Liver (tissue), 3 donors: ENCODE data around the gene SORCS2.

ENCODE experiments used
- ATF3 ChIP-seq: IDR thresholded peaks from 2 replicates; pipeline ENCODE4 v1.6.1; 2016; ENCODE audit warnings: antibody characterized with exemption
- CTCF ChIP-seq: fragments of 150-350 bp; IDR thresholded peaks from 2 replicates; pipeline ENCODE4 v1.5.1; 2017; ENCODE audit warnings: improper control_type of control experiment, low read depth, low read length; ENCODE audit not compliant: missing input control
- EGR1 ChIP-seq, 2 donors: IDR thresholded peaks; 2 replicates each; pipeline ENCODE4 v1.6.1; 2016 to 2018; ENCODE audit warnings: antibody characterized with exemption in 2 of 2, low read depth in 2 of 2
- FOXA1 ChIP-seq: IDR thresholded peaks from 2 replicates; pipeline ENCODE4 v1.6.1; 2016; ENCODE audit warnings: antibody characterized with exemption
- JUND ChIP-seq, 2 donors: IDR thresholded peaks; 2 replicates each; pipeline ENCODE4 v1.6.1; 2016; ENCODE audit warnings: antibody characterized with exemption in 2 of 2
- MAX ChIP-seq: IDR thresholded peaks from 2 replicates; pipeline ENCODE4 v1.6.1; 2016; ENCODE audit warnings: antibody characterized with exemption
- NR2F2 ChIP-seq: IDR thresholded peaks from 2 replicates; pipeline ENCODE4 v1.6.1; 2016; ENCODE audit warnings: antibody characterized with exemption
- RAD21 ChIP-seq, 2 donors: IDR thresholded peaks; 2 replicates each; pipeline ENCODE4 v1.6.1; 2016; ENCODE audit warnings: antibody characterized with exemption in 2 of 2, mild to moderate bottlenecking in 2 of 2
- REST ChIP-seq: IDR thresholded peaks from 2 replicates; pipeline ENCODE4 v1.6.1; 2016; ENCODE audit warnings: antibody characterized with exemption, mild to moderate bottlenecking
- RXRA ChIP-seq, 2 donors: IDR thresholded peaks; 2 replicates each; pipeline ENCODE4 v1.6.1; 2017 to 2018; ENCODE audit warnings: antibody characterized with exemption in 2 of 2, mild to moderate bottlenecking in 1 of 2
- TAF1 ChIP-seq: conservative IDR thresholded peaks from 2 replicates; pipeline ENCODE4 v1.6.1; 2016; ENCODE audit warnings: antibody characterized with exemption, mild to moderate bottlenecking
- YY1 ChIP-seq: IDR thresholded peaks from 2 replicates; pipeline ENCODE4 v1.6.1; 2016; ENCODE audit warnings: antibody characterized with exemption, mild to moderate bottlenecking
- ZBTB33 ChIP-seq: IDR thresholded peaks from 2 replicates; pipeline ENCODE4 v1.6.1; 2016; ENCODE audit warnings: antibody characterized with exemption
- donor health status: healthy.
- donor health status: healthy.

- TF ChIP-seq CTCF (no peak), REST (no peak), TAF1 (no peak), NR2F2 (no peak), RXRA (IDR thresholded peaks at IDR 0.05) (no peak), YY1 (no peak), FOXA1 (no peak), ATF3 (no peak), MAX (no peak), RAD21 (IDR thresholded peaks at IDR 0.05) (no peak), JUND (IDR thresholded peaks at IDR 0.05) (no peak), EGR1 (IDR thresholded peaks at IDR 0.05; ENCODE audit: low read depth in 2 of 2) (no peak), ZBTB33 (no peak)
Observed at GRCh38 chr4:7223541-7223940, 31.2 kb downstream of the SORCS2 start.
